ENCODE measurements around the gene FKBP5. TPM values are rescaled to one million over a fixed set of nuclear protein-coding genes. Genes with fewer than 3 reads are reported as not detected.

Gene FKBP5
- total RNA-seq, 1 donor from 2014 or later, result 246 TPM

- Histone ChIP-seq H3K9me3 (no peaks in the 10 kb centered on the region), H3K27ac (peak overlapping the region; percentile 21), H3K36me3 (peaks cover 0 to 80% of the 10 kb centered on the region in 2 donors), H3K4me3 (no peak overlapping the region), H3K27me3 (no peaks in the 10 kb centered on the region), H3K4me1 (peaks cover 10% of the 10 kb centered on the region)
- intact Hi-C loops (cut with DNase I), result loop anchor here (10.0 kb wide), 1 partner anchor 51 kb away; the partner anchor contains the start of gene FKBP5
- TF ChIP-seq CTCF (IDR thresholded peaks at IDR 0.05) (no peak), POLR2AphosphoS5 (IDR thresholded peaks at IDR 0.05; ENCODE audit: insufficient read depth in 1 of 2, low read depth in 1 of 2) (no peak), POLR2A (IDR thresholded peaks at IDR 0.05) (no peak)
- DNase-seq (ENCODE audit: extremely low spot score in 2 of 2), result no peak
Measured at GRCh38 chr6:35633579-35634089, 55.1 kb downstream of the FKBP5 start.

- H3K4me3 ChIP-seq, result no peak overlapping the region
- no peak overlapping the region for H3K27ac ChIP-seq
- H3K4me1 ChIP-seq, result peaks cover 7% of the 10 kb centered on the region
- peaks cover 0 to 73% of the 10 kb centered on the region in 2 donors for H3K36me3 ChIP-seq
- TF ChIP-seq CTCF (IDR thresholded peaks at IDR 0.05) (no peak), POLR2AphosphoS5 (IDR thresholded peaks at IDR 0.05; ENCODE audit: insufficient read depth in 1 of 2, low read depth in 1 of 2) (no peak), POLR2A (IDR thresholded peaks at IDR 0.05) (no peak)
- H3K27me3 ChIP-seq, result no peaks in the 10 kb centered on the region
- intact Hi-C loops (cut with DNase I), result loop anchor here (10.0 kb wide), 1 partner anchor 55 kb away; the partner anchor contains the start of gene FKBP5
- H3K9me3 ChIP-seq, result no peaks in the 10 kb centered on the region
- no peak for DNase-seq (ENCODE audit: extremely low spot score in 2 of 2)
Measured at GRCh38 chr6:35629876-35630378, 58.8 kb downstream of the FKBP5 start.

GRCh38 chr6:35626401-35626800 lies 62.3 kb downstream of the FKBP5 start:
- TF ChIP-seq POLR2A (IDR thresholded peaks at IDR 0.05) (no peak), POLR2AphosphoS5 (IDR thresholded peaks at IDR 0.05; ENCODE audit: insufficient read depth in 1 of 2, low read depth in 1 of 2) (no peak), CTCF (IDR thresholded peaks at IDR 0.05) (no peak)
- Histone ChIP-seq H3K27ac (no peak overlapping the region), H3K4me3 (no peak overlapping the region), H3K4me1 (no peaks in the 10 kb centered on the region), H3K36me3 (peaks cover 0 to 86% of the 10 kb centered on the region in 2 donors), H3K27me3 (no peaks in the 10 kb centered on the region), H3K9me3 (no peaks in the 10 kb centered on the region)
- intact Hi-C loops (cut with DNase I), result no loop called here
- DNase-seq (ENCODE audit: extremely low spot score in 2 of 2), result no peak

GRCh38 chr6:35624341-35625070 lies 64.2 kb downstream of the FKBP5 start:
- Histone ChIP-seq H3K4me3 (no peak overlapping the region), H3K27ac (no peak overlapping the region), H3K9me3 (no peaks in the 10 kb centered on the region), H3K36me3 (peaks cover 0 to 86% of the 10 kb centered on the region in 2 donors), H3K27me3 (no peaks in the 10 kb centered on the region), H3K4me1 (no peaks in the 10 kb centered on the region)
- intact Hi-C loops (cut with DNase I), result no loop called here
- TF ChIP-seq CTCF (IDR thresholded peaks at IDR 0.05) (no peak), POLR2A (IDR thresholded peaks at IDR 0.05) (no peak), POLR2AphosphoS5 (IDR thresholded peaks at IDR 0.05; ENCODE audit: insufficient read depth in 1 of 2, low read depth in 1 of 2) (no peak)
- no peak for DNase-seq (ENCODE audit: extremely low spot score in 2 of 2)

- intact Hi-C loops (cut with DNase I), result no loop called here
- H3K27ac ChIP-seq, result no peak overlapping the region
Measured at GRCh38 chr6:35622283-35622682, 66.4 kb downstream of the FKBP5 start.

More at GRCh38 chr6:35622283-35622682, 66.4 kb downstream of the FKBP5 start:
- DNase-seq (ENCODE audit: extremely low spot score in 2 of 2), result no peak
- no peaks in the 10 kb centered on the region for H3K27me3 ChIP-seq
- peaks cover 4 to 90% of the 10 kb centered on the region in 2 donors for H3K36me3 ChIP-seq
- H3K4me3 ChIP-seq, result no peak overlapping the region
- no peaks in the 10 kb centered on the region for H3K4me1 ChIP-seq
- no peak for TF ChIP-seq POLR2AphosphoS5 (IDR thresholded peaks at IDR 0.05; ENCODE audit: insufficient read depth in 1 of 2, low read depth in 1 of 2)
- TF ChIP-seq CTCF (IDR thresholded peaks at IDR 0.05), result no peak
- TF ChIP-seq POLR2A (IDR thresholded peaks at IDR 0.05), result no peak
- no peaks in the 10 kb centered on the region for H3K9me3 ChIP-seq
